GM23248 (cell line): ENCODE data around the gene HSPA1L. TPM values are rescaled to one million over a fixed set of nuclear protein-coding genes. Genes with fewer than 3 reads are reported as not detected.

Experiments used
- DNase-seq: peaks from one replicate; pipeline ENCODE4 v3.0.0-alpha.2; 2015
- H2AFZ ChIP-seq: fragments of 200-600 bp; sonication (generic); 2 replicates; pipeline ENCODE4 v1.6.1; 2016; ENCODE audit warnings: antibody characterized with exemption
- H3F3A ChIP-seq: fragments of 200-600 bp; sonication (generic); 2 replicates; pipeline ENCODE4 v1.6.1; 2016; ENCODE audit warnings: mild to moderate bottlenecking, antibody characterized with exemption, mixed run types; ENCODE audit not compliant: insufficient read depth
- H3K27ac ChIP-seq: fragments of 200-600 bp; sonication (generic); 2 replicates; pipeline ENCODE4 v1.5.1; 2016; ENCODE audit warnings: mild to moderate bottlenecking
- H3K27me3 ChIP-seq: fragments of 200-600 bp; sonication (generic); replicated peaks from 2 replicates; pipeline ENCODE4 v1.6.1; 2016; ENCODE audit warnings: mild to moderate bottlenecking; ENCODE audit not compliant: insufficient read depth
- H3K36me3 ChIP-seq: fragments of 200-600 bp; sonication (generic); 2 replicates; pipeline ENCODE4 v1.6.1; 2016; ENCODE audit warnings: low read depth, mild to moderate bottlenecking
- H3K4me1 ChIP-seq: fragments of 200-600 bp; sonication (generic); 2 replicates; pipeline ENCODE4 v1.6.1; 2016; ENCODE audit warnings: mild to moderate bottlenecking; ENCODE audit not compliant: insufficient read depth
- H3K4me2 ChIP-seq: fragments of 200-600 bp; sonication (generic); one replicate; pipeline ENCODE4 v1.6.1; 2016; ENCODE audit warnings: mild to moderate bottlenecking; ENCODE audit not compliant: unreplicated experiment
- H3K4me3 ChIP-seq: fragments of 200-600 bp; sonication (generic); 2 replicates; pipeline ENCODE4 v1.5.1; 2016; ENCODE audit warnings: mild to moderate bottlenecking
- H3K79me2 ChIP-seq: fragments of 200-600 bp; sonication (generic); 2 replicates; pipeline ENCODE4 v1.6.1; 2016; ENCODE audit warnings: mild to moderate bottlenecking; ENCODE audit not compliant: insufficient read depth
- H3K9ac ChIP-seq: fragments of 200-600 bp; sonication (generic); 2 replicates; pipeline ENCODE4 v1.6.1; 2016; ENCODE audit warnings: mild to moderate bottlenecking
- H3K9me2 ChIP-seq: fragments of 200-600 bp; sonication (generic); 2 replicates; pipeline ENCODE4 v1.6.1; 2016; ENCODE audit warnings: mixed run types, mild to moderate bottlenecking, moderate library complexity; ENCODE audit not compliant: insufficient read depth
- H3K9me3 ChIP-seq: fragments of 200-600 bp; sonication (generic); one replicate; pipeline ENCODE4 v1.6.1; 2017; ENCODE audit warnings: low read depth
- H4K20me1 ChIP-seq: fragments of 200-600 bp; sonication (generic); 2 replicates; pipeline ENCODE4 v1.6.0; 2016; ENCODE audit not compliant: insufficient read depth
- EZH2 ChIP-seq: fragments of 200-600 bp; sonication (generic); IDR thresholded peaks from 2 replicates; pipeline ENCODE4 v1.6.1; 2018; ENCODE audit warnings: antibody characterized with exemption, mild to moderate bottlenecking; ENCODE audit not compliant: insufficient read depth, poor library complexity, severe bottlenecking
- EZH2phosphoT487 ChIP-seq: fragments of 200-600 bp; sonication (generic); IDR thresholded peaks from 2 replicates; pipeline ENCODE4 v1.6.1; 2018; ENCODE audit warnings: antibody characterized with exemption, moderate library complexity, mild to moderate bottlenecking, low read depth; ENCODE audit not compliant: insufficient read depth
- WGBS, 2 experiments: methylation state at CpG; one replicate each; pipeline ENCODE4 v1.1.6; 2015 to 2017; ENCODE audit warnings: low lambda C conversion rate in 2 of 2, low coverage in 1 of 2; ENCODE audit errors: missing lambda C conversion rate in 2 of 2; 5-methylcytosine and 5-hydroxymethylcytosine counted together
- in situ Hi-C: fragments of 300-500 bp; cut with MboI; formaldehyde crosslinking; loops from 2 replicates; pipeline ENCODE4 v1.15.0; 2020
- polyA plus RNA-seq: library from polyadenylated mRNA; unstranded; fragments of >200 nt; fragmentation: Nextera tagmentation; extraction: Ambion mirVana; gene quantifications from 2 replicates; pipeline ENCODE4 v1.2.1, GENCODE V29; 2016
- total RNA-seq: library from RNA; depleted of rRNA; stranded (reverse); fragments of >200 nt; shearing (Covaris generic); gene quantifications from 2 replicates; pipeline ENCODE4 v1.2.3, GENCODE V29; 2014

Gene HSPA1L
- total and polyA plus RNA-seq, 2 experiments from 2014 or later: 0.91 to 1.7 TPM

GRCh38 chr6:31797588-31797987 is 17.5 kb downstream of the HSPA1L start:
- in situ Hi-C loops: no loop called here
- Histone ChIP-seq H3K4me1 (peaks cover 6% of the 10 kb centered on the region; the same call in 1 of the 2 replicates), H4K20me1 (no peaks in the 10 kb centered on the region), H3F3A (peaks cover 23% of the 10 kb centered on the region), H3K9me3 (no peaks in the 10 kb centered on the region), H3K9me2 (no peaks in the 10 kb centered on the region), H3K9ac (no peak overlapping the region), H2AFZ (no peak overlapping the region), H3K79me2 (peaks cover 34% of the 10 kb centered on the region), H3K4me2 (no peak overlapping the region), H3K36me3 (no peaks in the 10 kb centered on the region; the same call in 1 of the 2 replicates), H3K27me3 (no peaks in the 10 kb centered on the region), H3K4me3 (no peak overlapping the region), H3K27ac (no peak overlapping the region)
- 65 to 68% methylated on average over 5 of the region's 5 CpGs for WGBS, 2 experiments
- no peak for TF ChIP-seq EZH2phosphoT487
- no peak for TF ChIP-seq EZH2
- DNase-seq: no peak

GRCh38 chr6:31796993-31797385 is 18.1 kb downstream of the HSPA1L start:
- WGBS, 2 experiments: 79 to 88% methylated on average over 2 of the region's 2 CpGs
- no peaks in the 10 kb centered on the region; the same call in 1 of the 2 replicates for H3K36me3 ChIP-seq
- H3K4me3 ChIP-seq: no peak overlapping the region
- no peaks in the 10 kb centered on the region for H3K27me3 ChIP-seq
- in situ Hi-C loops: no loop called here
- no peak overlapping the region for H3K4me2 ChIP-seq
- TF ChIP-seq EZH2phosphoT487 (no peak), EZH2 (no peak)
- peaks cover 23% of the 10 kb centered on the region for H3F3A ChIP-seq
- no peak overlapping the region for H3K27ac ChIP-seq
- no peak overlapping the region for H3K9ac ChIP-seq
- no peak overlapping the region for H2AFZ ChIP-seq
- H3K9me3 ChIP-seq: no peaks in the 10 kb centered on the region
- H3K4me1 ChIP-seq: peaks cover 6% of the 10 kb centered on the region; the same call in 1 of the 2 replicates
- peaks cover 39% of the 10 kb centered on the region for H3K79me2 ChIP-seq
- DNase-seq: no peak
- H3K9me2 ChIP-seq: no peaks in the 10 kb centered on the region
- no peaks in the 10 kb centered on the region for H4K20me1 ChIP-seq

- no peaks in the 10 kb centered on the region for H4K20me1 ChIP-seq
- H3K9ac ChIP-seq: peak within 1 kb of the TSS; percentile 93
- H3K4me2 ChIP-seq: peak within 1 kb of the TSS; percentile 89
- no peaks in the 10 kb centered on the region for H3K9me3 ChIP-seq
- H3K9me2 ChIP-seq: no peaks in the 10 kb centered on the region
- WGBS, 2 experiments: 1 to 2% methylated on average over 46 to 56 of the region's 75 CpGs
- in situ Hi-C loops: no loop called here
- H3K36me3 ChIP-seq: peaks cover 2% of the 10 kb centered on the region; the same call in 1 of the 2 replicates
- H3K4me1 ChIP-seq: peaks cover 6% of the 10 kb centered on the region; the same call in 1 of the 2 replicates
- peaks cover 23% of the 10 kb centered on the region for H3F3A ChIP-seq
- peaks cover 45% of the 10 kb centered on the region for H3K79me2 ChIP-seq
- H2AFZ ChIP-seq: peak within 1 kb of the TSS; percentile 92
- H3K4me3 ChIP-seq: peak within 1 kb of the TSS; percentile 94
- no peaks in the 10 kb centered on the region for H3K27me3 ChIP-seq
- peak within 1 kb of the TSS; percentile 85 for H3K27ac ChIP-seq
- TF ChIP-seq EZH2phosphoT487 (no peak), EZH2 (no peak)
- peak; percentile 95 for DNase-seq
Observed at GRCh38 chr6:31795616-31796298, 19.3 kb downstream of the HSPA1L start, which contains the start of gene VARS1. Gene VARS1, minus strand, starts transcription at chr6:31795752. Its CDS starts 535 bp downstream, at chr6:31795217.

- WGBS, 2 experiments: 1 to 2% methylated on average over 44 of the region's 44 CpGs
- in situ Hi-C loops: no loop called here
- peak; percentile 78 for DNase-seq
Observed at GRCh38 chr6:31794866-31795615, 20.0 kb downstream of the HSPA1L start.

More at GRCh38 chr6:31794866-31795615, 20.0 kb downstream of the HSPA1L start:
- Histone ChIP-seq H3K36me3 (peaks cover 9% of the 10 kb centered on the region; the same call in 1 of the 2 replicates), H3K4me2 (peak overlapping the region; percentile 89), H3F3A (peaks cover 23% of the 10 kb centered on the region), H4K20me1 (no peaks in the 10 kb centered on the region), H3K27ac (peak overlapping the region; percentile 85), H3K4me1 (peaks cover 6% of the 10 kb centered on the region; the same call in 1 of the 2 replicates), H3K9me3 (no peaks in the 10 kb centered on the region), H2AFZ (peak overlapping the region; percentile 92), H3K79me2 (peaks cover 52% of the 10 kb centered on the region), H3K27me3 (no peaks in the 10 kb centered on the region), H3K4me3 (peak overlapping the region; percentile 94), H3K9ac (peak overlapping the region; percentile 93), H3K9me2 (no peaks in the 10 kb centered on the region)
- TF ChIP-seq EZH2: no peak
- TF ChIP-seq EZH2phosphoT487: no peak
